IgD-negative memory B cell (primary cell): ENCODE results near the gene STAM. TPM values are rescaled to one million over a fixed set of nuclear protein-coding genes. Genes with fewer than 3 reads are reported as not detected.

Source experiments
- H3K27ac Mint-ChIP-seq, 3 donors: one replicate each; pipeline ENCODE4 v1.8.0; 2020 to 2022; ENCODE audit warnings: mild to moderate bottlenecking in 3 of 3, mixed read lengths in 3 of 3, moderate library complexity in 1 of 3
- H3K27me3 Mint-ChIP-seq: one replicate; pipeline ENCODE4 v1.8.0; 2021; ENCODE audit warnings: mixed read lengths
- H3K36me3 Mint-ChIP-seq: one replicate; pipeline ENCODE4 v1.8.0; 2020; ENCODE audit warnings: mild to moderate bottlenecking, mixed read lengths
- H3K4me1 Mint-ChIP-seq, 3 donors: one replicate each; pipeline ENCODE4 v1.8.0; 2020 to 2022; ENCODE audit warnings: mixed read lengths in 3 of 3, mild to moderate bottlenecking in 1 of 3
- H3K4me3 Mint-ChIP-seq, 4 donors: one replicate each; pipeline ENCODE4 v1.8.0; 2020 to 2022; ENCODE audit warnings: mild to moderate bottlenecking in 4 of 4, mixed read lengths in 4 of 4, moderate library complexity in 3 of 4
- H3K9me3 Mint-ChIP-seq, 3 donors: one replicate each; pipeline ENCODE4 v1.8.0; 2020 to 2021; ENCODE audit warnings: mixed read lengths in 3 of 3, mild to moderate bottlenecking in 1 of 3
- polyA plus RNA-seq: library from polyadenylated mRNA; unstranded; fragments of 300-500 nt; fragmentation: Illumina TruSeq; gene quantifications from one replicate; pipeline ENCODE4 v1.2.3, GENCODE V29; 2021

The STAM gene
- polyA plus RNA-seq, 1 donor from 2014 or later: 6.5 TPM

GRCh38 chr10:17633353-17633752 is 10.6 kb upstream of the STAM start:
- Mint-ChIP-seq H3K27me3 (no peaks in the 10 kb centered on the region), H3K9me3 (no peaks in the 10 kb centered on the region), H3K27ac (no peak overlapping the region), H3K36me3 (peaks cover 3% of the 10 kb centered on the region), H3K4me1 (peaks cover 0 to 3% (median 2%) of the 10 kb centered on the region in 3 donors), H3K4me3 (no peak overlapping the region)

- Mint-ChIP-seq H3K27me3 (no peaks in the 10 kb centered on the region), H3K4me3 (no peak overlapping the region), H3K27ac (no peak overlapping the region), H3K9me3 (no peaks in the 10 kb centered on the region), H3K36me3 (peaks cover 3% of the 10 kb centered on the region), H3K4me1 (peaks cover 0 to 7% (median 0%) of the 10 kb centered on the region in 3 donors)
Measured at GRCh38 chr10:17637869-17638268, 6.1 kb upstream of the STAM start.

DNA sequence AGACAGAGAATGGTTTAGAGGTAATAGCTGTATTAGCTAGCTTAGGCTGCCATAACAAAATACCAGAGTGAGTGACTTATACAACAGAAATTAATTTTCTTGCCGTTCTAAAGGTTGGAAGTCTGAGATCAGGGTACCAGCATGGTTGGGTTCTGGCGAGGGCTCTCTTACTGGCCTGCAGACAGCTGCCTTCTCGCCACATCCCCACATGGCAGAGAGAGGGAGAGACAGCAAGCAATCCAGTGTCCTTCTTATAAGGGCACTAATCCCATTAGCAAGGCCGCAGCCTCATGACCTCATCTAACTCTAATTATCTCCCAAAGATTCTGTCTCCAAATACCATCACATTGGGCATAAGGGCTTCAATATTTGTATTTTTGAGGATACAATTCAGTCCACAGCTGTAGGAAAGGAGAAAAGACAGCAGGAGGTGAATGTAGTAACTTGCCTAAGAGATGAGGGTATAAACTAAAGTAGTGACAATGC is 3.6 kb upstream of the STAM start:
- H3K27ac Mint-ChIP-seq: no peak overlapping the region
- peak overlapping the region in 2 of 4 donors; percentile 58 to 72 for H3K4me3 Mint-ChIP-seq
- peaks cover 3% of the 10 kb centered on the region for H3K36me3 Mint-ChIP-seq
- no peaks in the 10 kb centered on the region for H3K9me3 Mint-ChIP-seq
- H3K4me1 Mint-ChIP-seq: peaks cover 9 to 19% (median 18%) of the 10 kb centered on the region in 3 donors
- no peaks in the 10 kb centered on the region for H3K27me3 Mint-ChIP-seq

- Mint-ChIP-seq H3K4me1 (peaks cover 21 to 42% (median 37%) of the 10 kb centered on the region in 3 donors), H3K36me3 (peaks cover 2% of the 10 kb centered on the region), H3K4me3 (peak overlapping the region; percentile 98 to 100 (median 100))
Measured at GRCh38 chr10:17643339-17643754, 604 bp upstream of the STAM start.

DNA sequence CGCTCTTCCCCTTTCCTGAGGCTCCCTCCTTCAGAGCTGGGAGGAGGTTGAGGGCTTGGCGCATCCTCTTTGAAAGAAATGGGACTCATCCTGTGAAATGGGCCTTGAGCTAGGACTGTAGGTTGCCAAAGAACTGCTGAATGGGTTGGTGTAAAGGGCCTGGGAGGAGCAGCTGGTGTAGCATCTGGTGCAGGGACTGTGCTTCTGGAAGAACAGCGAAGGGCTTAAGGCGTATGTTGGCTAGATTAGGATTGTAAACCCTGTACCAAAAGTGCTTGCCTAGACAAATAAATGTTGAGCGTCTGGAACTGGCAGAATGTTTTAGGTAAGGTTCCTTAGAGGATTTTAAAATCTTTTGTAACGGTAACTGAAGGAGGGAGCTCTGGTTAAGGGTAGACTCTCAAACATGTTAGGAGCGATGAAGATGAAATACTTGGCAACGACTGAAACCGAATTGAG is 563 bp downstream of the STAM start:
- Mint-ChIP-seq H3K4me1 (peaks cover 25 to 43% (median 42%) of the 10 kb centered on the region in 3 donors), H3K27me3 (no peaks in the 10 kb centered on the region), H3K27ac (peak overlapping the region; percentile 99 to 100 (median 100)), H3K4me3 (peak overlapping the region; percentile 98 to 100 (median 100)), H3K36me3 (peaks cover 6% of the 10 kb centered on the region), H3K9me3 (peaks cover 0 to 3% (median 0%) of the 10 kb centered on the region in 3 donors)

More at GRCh38 chr10:17643339-17643754, 604 bp upstream of the STAM start:
- Mint-ChIP-seq H3K27ac (peak overlapping the region; percentile 99 to 100 (median 100)), H3K9me3 (peaks cover 0 to 3% (median 0%) of the 10 kb centered on the region in 3 donors), H3K27me3 (no peaks in the 10 kb centered on the region)

DNA sequence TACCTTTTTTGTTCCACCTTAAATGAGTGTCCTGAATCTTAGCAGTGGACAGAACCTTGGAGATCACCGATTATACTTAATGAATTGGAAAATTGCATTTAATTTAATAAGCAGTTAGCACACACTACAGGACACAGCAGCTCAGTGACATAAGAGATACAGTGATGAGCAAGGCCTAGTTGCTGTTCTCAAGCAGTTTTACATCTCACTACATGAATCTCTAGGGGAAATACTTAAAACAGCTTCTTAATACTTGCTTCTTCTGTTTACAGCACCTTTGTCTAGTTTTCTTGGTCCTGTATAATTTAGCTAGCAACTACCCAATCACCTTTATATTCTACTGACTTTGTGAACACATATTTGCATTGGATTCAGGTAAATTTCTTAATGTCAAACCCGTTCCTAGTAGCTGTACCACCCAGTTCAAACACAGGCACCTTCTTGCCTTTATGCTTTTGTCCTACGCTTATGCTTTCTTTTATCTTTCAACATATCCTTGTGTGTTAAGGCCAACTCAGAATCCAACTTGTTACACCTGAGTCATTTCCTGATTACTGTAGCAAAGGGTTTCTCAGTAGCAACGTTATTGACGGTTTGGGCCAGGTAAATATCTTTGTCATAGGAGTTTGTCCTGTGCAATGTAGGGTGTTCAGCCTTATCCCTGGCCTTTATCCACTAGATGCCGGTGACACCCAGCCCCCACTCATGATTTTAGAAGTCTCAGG is 1.8 kb downstream of the STAM start:
- H3K27me3 Mint-ChIP-seq: no peaks in the 10 kb centered on the region
- H3K9me3 Mint-ChIP-seq: peaks cover 0 to 3% (median 0%) of the 10 kb centered on the region in 3 donors
- peak overlapping the region; percentile 36 to 100 (median 68) for H3K4me3 Mint-ChIP-seq
- peaks cover 4% of the 10 kb centered on the region for H3K36me3 Mint-ChIP-seq
- peaks cover 25 to 43% (median 42%) of the 10 kb centered on the region in 3 donors for H3K4me1 Mint-ChIP-seq
- peak overlapping the region in 2 of 3 donors; percentile 99 to 100 for H3K27ac Mint-ChIP-seq

GRCh38 chr10:17647326-17647725 is 3.4 kb downstream of the STAM start:
- Mint-ChIP-seq H3K36me3 (peaks cover 9% of the 10 kb centered on the region), H3K4me3 (peak overlapping the region in 3 of 4 donors; percentile 39 to 67 (median 65)), H3K4me1 (peaks cover 28 to 52% (median 42%) of the 10 kb centered on the region in 3 donors), H3K27ac (peak overlapping the region; percentile 11 to 36 (median 19)), H3K9me3 (peaks cover 0 to 3% (median 0%) of the 10 kb centered on the region in 3 donors), H3K27me3 (no peaks in the 10 kb centered on the region)

DNA sequence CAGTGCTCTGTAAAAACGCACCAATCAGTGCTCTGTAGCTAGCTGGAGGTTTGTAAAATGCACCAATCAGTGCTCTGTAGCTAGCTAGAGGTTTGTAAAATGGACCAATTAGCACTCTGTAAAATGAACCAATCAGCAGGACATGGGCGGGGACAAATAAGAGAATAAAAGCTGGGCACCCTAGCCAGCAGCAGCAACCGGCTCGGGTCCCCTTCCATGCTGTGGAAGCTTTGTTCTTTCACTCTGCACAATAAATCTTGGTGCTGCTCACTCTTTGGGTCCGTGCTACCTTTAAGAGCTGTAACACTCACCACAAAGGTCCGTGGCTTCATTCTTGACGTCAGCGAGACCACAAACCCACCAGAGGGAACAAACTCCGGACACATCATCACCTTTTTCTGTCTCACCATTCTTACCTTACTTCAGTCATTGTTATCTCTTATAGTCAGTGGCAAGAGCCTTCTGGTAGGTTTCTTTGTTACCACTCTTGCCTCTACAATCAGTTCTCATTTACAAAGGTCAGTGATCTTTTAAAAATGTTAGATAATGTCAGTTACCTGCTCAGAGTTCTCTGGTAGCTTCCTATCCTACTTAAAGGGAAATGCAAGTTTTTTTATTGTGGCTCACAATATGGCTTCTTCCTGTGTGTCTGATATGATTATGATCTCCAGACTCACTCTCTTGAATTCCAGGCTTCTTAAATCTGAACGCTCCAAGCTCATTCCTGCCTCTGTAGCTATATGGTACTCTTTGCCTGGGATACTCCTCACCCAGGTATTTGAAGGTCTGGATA is 4.5 kb downstream of the STAM start:
- Mint-ChIP-seq H3K4me3 (peak overlapping the region in 2 of 4 donors; percentile 2 to 39), H3K9me3 (peaks cover 0 to 3% (median 2%) of the 10 kb centered on the region in 3 donors), H3K27me3 (no peaks in the 10 kb centered on the region), H3K36me3 (peaks cover 15% of the 10 kb centered on the region), H3K27ac (peak overlapping the region in 2 of 3 donors; percentile 54 to 84), H3K4me1 (peaks cover 30 to 51% (median 39%) of the 10 kb centered on the region in 3 donors)

DNA sequence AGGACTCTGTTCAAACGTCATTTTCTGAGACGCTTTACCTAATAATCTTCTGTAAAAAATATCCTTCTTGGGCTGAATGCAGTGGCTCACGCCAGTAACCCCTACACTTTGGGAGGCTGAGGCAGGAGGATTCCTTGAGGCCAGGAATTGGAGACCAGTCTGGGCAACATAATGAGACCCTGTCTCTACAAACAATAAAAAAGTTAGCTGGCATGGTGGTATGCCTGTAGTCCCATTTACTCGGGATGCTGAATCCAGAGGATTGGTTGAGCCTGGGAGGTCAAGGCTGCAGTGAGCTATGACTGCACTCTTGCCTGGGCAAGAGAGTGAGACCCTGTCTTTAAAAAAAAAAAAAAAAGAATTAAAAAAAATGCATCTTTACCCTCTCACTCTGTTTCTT is 5.1 kb downstream of the STAM start:
- peaks cover 16% of the 10 kb centered on the region for H3K36me3 Mint-ChIP-seq
- peaks cover 34 to 45% (median 40%) of the 10 kb centered on the region in 3 donors for H3K4me1 Mint-ChIP-seq
- H3K9me3 Mint-ChIP-seq: peaks cover 0 to 3% (median 3%) of the 10 kb centered on the region in 3 donors
- peak overlapping the region in 1 of 3 donors; percentile 54 for H3K27ac Mint-ChIP-seq
- H3K4me3 Mint-ChIP-seq: no peak overlapping the region
- H3K27me3 Mint-ChIP-seq: no peaks in the 10 kb centered on the region

- H3K9me3 Mint-ChIP-seq: peaks cover 0 to 3% (median 3%) of the 10 kb centered on the region in 3 donors
- no peak overlapping the region for H3K27ac Mint-ChIP-seq
- peaks cover 16% of the 10 kb centered on the region for H3K36me3 Mint-ChIP-seq
- peaks cover 32 to 42% (median 41%) of the 10 kb centered on the region in 3 donors for H3K4me1 Mint-ChIP-seq
- H3K27me3 Mint-ChIP-seq: no peaks in the 10 kb centered on the region
- H3K4me3 Mint-ChIP-seq: no peak overlapping the region
Measured at GRCh38 chr10:17649836-17650235, 5.9 kb downstream of the STAM start.

DNA sequence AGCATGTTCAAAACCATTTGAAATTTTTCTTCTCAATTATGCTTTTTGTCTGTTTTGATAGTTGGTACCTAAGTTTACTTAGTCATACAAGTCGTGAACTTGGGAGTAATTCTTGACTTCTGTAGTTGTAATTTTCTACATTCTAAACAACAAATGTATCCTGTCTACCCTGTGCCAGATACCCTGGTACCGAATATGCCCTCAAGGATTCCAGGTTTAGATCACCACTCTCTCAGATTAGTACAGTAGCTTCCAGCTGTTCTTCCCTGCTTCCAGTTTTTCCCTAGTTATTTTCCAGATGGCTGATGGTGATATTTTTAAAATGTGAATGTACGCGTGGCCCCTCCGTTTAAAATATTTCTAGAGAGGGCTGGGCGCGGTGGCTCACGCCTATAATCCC is 6.5 kb downstream of the STAM start:
- H3K4me1 Mint-ChIP-seq: peaks cover 34 to 43% (median 42%) of the 10 kb centered on the region in 3 donors
- H3K36me3 Mint-ChIP-seq: peaks cover 16% of the 10 kb centered on the region
- no peaks in the 10 kb centered on the region for H3K27me3 Mint-ChIP-seq
- H3K9me3 Mint-ChIP-seq: peaks cover 0 to 3% (median 3%) of the 10 kb centered on the region in 3 donors
- H3K4me3 Mint-ChIP-seq: no peak overlapping the region
- no peak overlapping the region for H3K27ac Mint-ChIP-seq

- Mint-ChIP-seq H3K36me3 (peaks cover 19% of the 10 kb centered on the region), H3K4me1 (peaks cover 34 to 41% (median 35%) of the 10 kb centered on the region in 3 donors), H3K27me3 (no peaks in the 10 kb centered on the region), H3K27ac (no peak overlapping the region), H3K4me3 (no peak overlapping the region), H3K9me3 (peaks cover 0 to 3% (median 3%) of the 10 kb centered on the region in 3 donors)
Measured at GRCh38 chr10:17651896-17652295, 7.9 kb downstream of the STAM start.

DNA sequence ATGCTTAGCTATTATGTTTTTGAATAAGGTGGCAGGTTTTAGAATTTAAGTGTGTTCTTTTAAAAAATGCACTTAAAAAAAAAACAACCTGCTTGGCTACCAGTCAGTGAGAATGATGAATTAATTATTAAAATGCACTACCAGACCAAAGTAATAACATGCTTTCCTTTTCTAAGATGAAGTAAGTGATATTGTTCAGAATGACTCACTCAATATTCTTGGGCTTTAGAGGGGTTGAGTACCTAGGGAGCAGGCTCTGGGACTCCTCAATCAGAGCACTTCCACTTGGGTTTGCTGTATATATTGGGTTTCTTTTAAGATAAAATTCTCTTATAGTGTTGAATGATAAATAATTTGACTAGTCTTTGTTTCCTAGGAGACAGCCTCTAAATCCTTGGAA is 8.6 kb downstream of the STAM start:
- H3K4me3 Mint-ChIP-seq: no peak overlapping the region
- no peak overlapping the region for H3K27ac Mint-ChIP-seq
- peaks cover 32 to 40% (median 35%) of the 10 kb centered on the region in 3 donors for H3K4me1 Mint-ChIP-seq
- no peaks in the 10 kb centered on the region for H3K27me3 Mint-ChIP-seq
- peaks cover 0 to 3% (median 3%) of the 10 kb centered on the region in 3 donors for H3K9me3 Mint-ChIP-seq
- peaks cover 21% of the 10 kb centered on the region for H3K36me3 Mint-ChIP-seq

GRCh38 chr10:17655009-17655408 is 11.1 kb downstream of the STAM start:
- peaks cover 31 to 37% (median 37%) of the 10 kb centered on the region in 3 donors for H3K4me1 Mint-ChIP-seq
- no peaks in the 10 kb centered on the region for H3K27me3 Mint-ChIP-seq
- H3K4me3 Mint-ChIP-seq: peak overlapping the region; percentile 1 to 55 (median 23)
- peak overlapping the region; percentile 13 to 76 (median 41) for H3K27ac Mint-ChIP-seq
- H3K9me3 Mint-ChIP-seq: peaks cover 0 to 3% (median 0%) of the 10 kb centered on the region in 3 donors
- H3K36me3 Mint-ChIP-seq: peaks cover 22% of the 10 kb centered on the region
